ENCODE measurements around the gene CDK14. TPM values are rescaled to one million over a fixed set of nuclear protein-coding genes. Genes with fewer than 3 reads are reported as not detected.
"Not testable (repeated sequence)": the region's sequence is repeated elsewhere in the genome, so short reads cannot be mapped to it uniquely, and the experiment has no call there.

Gene CDK14
- total RNA-seq, 2 donors from 2014 or later = 45.3 to 53.8 TPM

DNA sequence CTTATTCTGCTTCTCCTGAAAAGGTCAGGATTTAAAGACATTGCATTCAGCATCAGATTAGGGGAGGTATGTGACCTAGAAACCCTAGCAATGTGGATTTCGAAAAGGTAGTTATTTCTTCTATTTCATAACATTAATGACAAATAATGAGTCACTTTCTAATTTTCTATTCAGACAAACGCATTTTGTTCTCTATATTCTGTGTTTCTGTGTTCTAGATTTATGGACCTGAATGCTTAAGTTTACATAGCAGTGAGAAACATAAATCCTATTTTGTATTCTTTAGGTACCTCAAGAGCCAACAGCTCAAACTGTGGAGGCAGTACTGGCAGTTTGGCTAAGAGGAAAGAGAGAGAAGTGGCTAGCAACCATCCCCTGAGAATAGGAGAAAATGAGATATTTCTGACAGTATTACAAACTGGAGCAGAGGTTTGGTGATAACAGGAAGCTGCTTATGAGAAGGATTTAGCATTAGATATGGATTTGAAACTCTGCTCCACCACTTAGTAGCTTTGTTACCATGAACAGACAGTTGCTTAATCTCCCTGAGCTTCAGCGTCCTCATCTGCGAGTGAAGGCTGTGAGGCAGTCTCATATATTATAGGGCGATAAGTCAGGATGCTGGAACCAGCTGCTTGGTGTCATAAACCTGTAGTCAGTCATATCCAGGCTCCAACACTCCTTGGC is 28.2 kb downstream of the CDK14 start:
- no peak for DNase-seq (ENCODE audit: low spot score)
- intact Hi-C loops (cut with DNase I) = loop anchor here in 1 of 2 donors (10.0 kb wide), 1 partner anchor 170 kb away; no protein-coding TSS in a partner anchor

DNA sequence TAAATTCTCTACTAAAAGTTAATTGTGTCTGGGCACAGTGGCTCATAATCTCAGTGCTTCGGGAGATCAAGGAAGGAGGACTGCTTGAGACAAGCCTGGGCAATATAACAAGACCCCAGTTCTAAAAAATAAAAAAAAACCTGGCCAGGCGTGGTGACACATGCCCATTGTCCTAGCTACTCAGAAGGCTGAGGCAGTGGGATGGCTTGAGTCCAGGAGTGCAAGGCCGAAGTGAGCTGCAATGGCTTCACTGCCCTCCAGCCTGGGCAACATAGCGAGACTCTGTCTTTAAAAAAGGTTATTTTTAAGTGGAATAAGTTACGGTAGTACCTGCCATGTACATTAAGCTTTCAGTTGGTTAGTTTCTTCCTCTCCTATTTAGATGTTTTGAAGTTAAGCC is 28.9 kb downstream of the CDK14 start:
- no peak for DNase-seq (ENCODE audit: low spot score)
- intact Hi-C loops (cut with DNase I) = loop anchor here in 1 of 2 donors (10.0 kb wide), 1 partner anchor 170 kb away; no protein-coding TSS in a partner anchor

- intact Hi-C loops (cut with DNase I) = loop anchor here in 1 of 2 donors (10.0 kb wide), 1 partner anchor 171 kb away; no protein-coding TSS in a partner anchor
- no peak for DNase-seq (ENCODE audit: low spot score)
Measured at GRCh38 chr7:90625562-90625961, 29.4 kb downstream of the CDK14 start.

GRCh38 chr7:90626013-90626412 is 29.9 kb downstream of the CDK14 start:
- intact Hi-C loops (cut with DNase I) = loop anchor here in 1 of 2 donors (10.0 kb wide), 1 partner anchor 171 kb away; no protein-coding TSS in a partner anchor
- DNase-seq (ENCODE audit: low spot score) = no peak

- DNase-seq (ENCODE audit: low spot score) = no peak
- intact Hi-C loops (cut with DNase I) = loop anchor here in 1 of 2 donors (10.0 kb wide), 1 partner anchor 175 kb away; no protein-coding TSS in a partner anchor
Measured at GRCh38 chr7:90629297-90629918, 33.3 kb downstream of the CDK14 start.

- DNase-seq (ENCODE audit: low spot score) = no peak
- intact Hi-C loops (cut with DNase I) = no loop called here
Measured at GRCh38 chr7:90631502-90631901, 35.4 kb downstream of the CDK14 start.

- DNase-seq (ENCODE audit: low spot score); intact Hi-C loops (cut with DNase I): not testable (repeated sequence)
Measured at GRCh38 chr7:90639683-90640082, 43.6 kb downstream of the CDK14 start.

DNA sequence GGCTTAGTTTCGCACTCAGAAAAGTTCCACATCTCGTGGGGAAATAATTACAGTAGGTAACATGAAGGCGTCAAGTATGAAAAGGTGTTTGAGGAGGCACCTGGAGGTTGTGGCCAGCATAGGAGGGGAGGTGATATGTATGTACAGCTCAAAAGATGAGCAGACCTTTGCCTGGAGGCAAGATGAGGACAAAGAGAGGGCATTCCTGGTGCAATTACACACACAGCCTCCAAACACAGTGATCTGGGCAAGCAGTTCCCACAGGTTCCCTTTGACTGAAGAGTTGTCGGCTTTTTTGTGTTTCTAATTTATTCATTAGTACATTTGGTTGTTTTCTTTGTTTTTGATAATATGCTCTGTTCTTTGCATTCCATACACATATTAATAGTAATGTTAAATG is 46.9 kb downstream of the CDK14 start:
- DNase-seq (ENCODE audit: low spot score) = no peak
- intact Hi-C loops (cut with DNase I) = no loop called here

GRCh38 chr7:90645784-90646183 is 49.7 kb downstream of the CDK14 start:
- DNase-seq (ENCODE audit: low spot score) = no peak
- intact Hi-C loops (cut with DNase I) = no loop called here

DNA sequence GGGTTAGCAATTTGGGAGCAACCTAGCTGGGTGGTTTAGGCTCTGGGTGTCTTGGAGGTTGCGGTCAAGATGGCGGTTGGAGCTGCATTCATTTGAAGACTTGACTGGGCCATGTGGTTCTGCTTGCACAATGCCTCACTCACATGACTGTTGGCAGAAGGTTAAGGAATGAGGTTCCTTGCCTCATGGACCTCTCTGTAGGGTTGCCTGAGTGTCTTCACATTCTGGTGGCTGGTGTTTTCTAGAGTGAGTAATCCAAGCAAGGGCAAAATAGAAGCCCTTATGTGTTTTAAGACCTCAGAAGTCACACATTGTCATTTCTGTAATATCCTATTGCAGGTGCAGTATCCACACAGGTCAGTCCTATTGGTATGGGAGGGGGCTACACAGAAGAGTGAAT is 52.0 kb downstream of the CDK14 start:
- intact Hi-C loops (cut with DNase I) = no loop called here
- DNase-seq (ENCODE audit: low spot score) = no peak

DNA sequence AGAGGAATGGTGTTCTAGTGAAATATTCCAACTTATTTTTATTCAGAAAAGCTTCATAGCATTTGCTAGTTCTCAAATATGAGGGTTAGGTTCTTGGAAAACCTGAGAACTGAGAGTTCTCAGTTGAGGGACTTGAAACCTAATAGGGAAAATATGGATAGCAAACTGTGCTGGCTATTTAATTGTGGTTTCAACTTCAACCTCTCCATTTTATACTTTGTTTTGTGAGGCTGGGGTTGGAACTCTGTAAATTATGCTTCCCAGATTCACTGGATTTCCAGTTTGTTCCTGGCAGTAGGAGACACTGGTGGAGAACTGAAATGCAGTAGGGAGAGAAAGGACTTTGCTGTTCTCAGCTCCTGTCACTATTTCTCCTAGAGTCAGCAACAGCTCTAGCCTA is 52.7 kb downstream of the CDK14 start:
- no peak for DNase-seq (ENCODE audit: low spot score)
- intact Hi-C loops (cut with DNase I) = no loop called here

DNA sequence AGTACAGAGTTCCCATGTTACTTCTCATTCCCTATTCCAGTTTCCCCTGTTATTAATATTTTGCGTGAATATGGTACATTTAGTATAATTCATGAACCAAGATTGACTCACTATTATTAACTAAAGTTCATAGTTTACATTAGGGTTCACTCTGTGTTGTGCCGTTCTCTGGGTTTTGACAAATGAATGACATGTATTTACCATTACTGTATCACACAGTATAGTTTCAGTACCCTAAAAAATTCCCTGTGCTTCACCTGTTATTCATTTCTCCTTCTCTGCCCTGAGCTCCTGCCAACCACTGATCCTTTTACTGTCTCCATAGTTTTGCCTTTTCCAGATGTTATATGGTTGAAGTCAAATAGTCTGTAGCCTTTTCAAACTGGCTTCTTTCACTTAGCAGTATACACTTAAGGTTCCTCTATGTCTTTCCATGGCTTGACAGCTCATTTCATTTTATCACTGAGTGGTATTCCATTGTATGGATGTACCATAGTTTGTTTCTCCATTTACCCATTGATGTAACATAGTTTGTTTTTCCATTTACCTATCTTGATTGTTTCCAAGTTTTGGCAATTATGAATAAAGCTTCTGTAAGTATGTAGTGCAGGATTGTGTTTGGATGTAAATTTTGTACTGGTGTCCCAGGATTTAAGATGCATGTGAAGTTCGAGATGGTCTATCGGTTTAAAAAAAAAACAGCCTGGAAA is 58.8 kb downstream of the CDK14 start:
- DNase-seq (ENCODE audit: low spot score) = no peak

DNA sequence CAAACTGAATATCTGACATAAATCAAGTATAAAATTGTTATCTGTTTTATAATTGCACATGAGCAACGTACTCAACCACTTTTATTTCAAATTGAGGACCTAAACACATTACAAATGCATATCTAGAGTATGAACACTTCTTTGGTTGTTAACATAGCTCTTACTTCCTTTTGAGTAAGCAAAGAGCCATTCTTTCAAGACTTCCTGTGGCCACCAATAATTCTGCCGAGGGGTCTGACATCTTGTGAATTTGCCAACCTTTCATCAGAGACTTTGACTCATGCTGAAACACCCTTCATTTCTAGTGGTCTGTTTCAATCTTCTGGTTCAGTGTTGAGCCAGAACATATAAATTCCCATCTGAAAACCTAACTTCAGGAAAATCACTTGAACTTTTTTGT is 59.4 kb downstream of the CDK14 start:
- intact Hi-C loops (cut with DNase I) = no loop called here
- no peak for DNase-seq (ENCODE audit: low spot score)

More for the DNA sequence above, 58.8 kb downstream of the CDK14 start:
- intact Hi-C loops (cut with DNase I) = no loop called here

DNA sequence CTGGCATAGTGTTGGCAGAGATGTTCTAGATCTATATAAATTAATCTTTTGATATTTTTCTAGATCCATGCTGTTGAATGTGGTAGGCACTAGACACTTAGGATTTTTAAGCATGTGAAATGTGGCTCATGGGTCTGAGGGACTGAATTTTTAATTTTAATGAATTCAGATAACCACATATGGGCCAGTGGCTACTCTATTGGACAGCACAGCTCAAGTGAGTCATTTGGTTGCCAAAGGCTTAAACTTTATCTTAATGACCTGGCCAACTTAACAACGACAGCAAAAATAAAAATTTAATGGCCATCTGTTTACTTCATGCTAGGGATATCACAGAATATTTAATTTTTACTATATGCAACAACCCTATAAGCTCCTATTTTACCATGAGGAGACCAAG is 61.4 kb downstream of the CDK14 start:
- intact Hi-C loops (cut with DNase I) = no loop called here
- DNase-seq (ENCODE audit: low spot score) = no peak

DNA sequence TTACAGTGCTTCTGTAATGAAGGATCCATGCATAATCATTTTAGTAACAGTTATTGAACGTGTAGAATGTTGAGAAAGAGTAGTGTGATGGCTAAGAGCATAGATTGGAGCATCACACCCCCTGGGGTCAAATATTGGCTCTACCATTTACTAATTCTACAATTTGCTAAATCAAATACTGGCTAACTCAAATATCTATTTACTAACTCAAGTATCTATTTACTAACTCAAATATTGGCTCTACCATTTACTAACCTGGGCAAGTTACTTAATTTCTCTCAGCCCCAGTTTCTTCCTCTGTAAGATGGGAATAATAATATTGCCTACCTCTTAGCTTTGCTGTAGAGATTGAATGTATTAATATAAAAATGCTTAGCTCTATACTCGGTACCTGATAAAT is 64.0 kb downstream of the CDK14 start:
- DNase-seq (ENCODE audit: low spot score) = no peak
- intact Hi-C loops (cut with DNase I) = no loop called here

DNA sequence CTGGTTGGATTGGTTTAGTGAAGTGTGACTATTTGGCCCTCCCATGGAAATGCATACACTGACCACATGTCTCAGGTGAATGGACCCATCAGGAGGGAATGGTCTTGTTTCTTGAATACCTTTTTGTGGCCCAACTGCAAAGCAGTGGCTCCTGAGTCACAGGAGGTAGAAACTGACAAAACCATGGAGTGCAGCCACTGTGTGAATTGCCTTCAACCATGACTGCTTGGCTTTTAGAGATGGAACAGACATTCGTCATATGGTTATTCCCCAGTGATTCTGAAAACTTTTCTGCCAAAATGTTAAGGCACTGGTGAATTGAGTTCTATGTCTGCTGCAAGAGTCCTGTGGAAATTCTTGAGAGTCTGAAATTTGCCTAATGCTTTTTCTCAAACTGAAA is 64.7 kb downstream of the CDK14 start:
- intact Hi-C loops (cut with DNase I) = no loop called here
- DNase-seq (ENCODE audit: low spot score) = no peak

DNA sequence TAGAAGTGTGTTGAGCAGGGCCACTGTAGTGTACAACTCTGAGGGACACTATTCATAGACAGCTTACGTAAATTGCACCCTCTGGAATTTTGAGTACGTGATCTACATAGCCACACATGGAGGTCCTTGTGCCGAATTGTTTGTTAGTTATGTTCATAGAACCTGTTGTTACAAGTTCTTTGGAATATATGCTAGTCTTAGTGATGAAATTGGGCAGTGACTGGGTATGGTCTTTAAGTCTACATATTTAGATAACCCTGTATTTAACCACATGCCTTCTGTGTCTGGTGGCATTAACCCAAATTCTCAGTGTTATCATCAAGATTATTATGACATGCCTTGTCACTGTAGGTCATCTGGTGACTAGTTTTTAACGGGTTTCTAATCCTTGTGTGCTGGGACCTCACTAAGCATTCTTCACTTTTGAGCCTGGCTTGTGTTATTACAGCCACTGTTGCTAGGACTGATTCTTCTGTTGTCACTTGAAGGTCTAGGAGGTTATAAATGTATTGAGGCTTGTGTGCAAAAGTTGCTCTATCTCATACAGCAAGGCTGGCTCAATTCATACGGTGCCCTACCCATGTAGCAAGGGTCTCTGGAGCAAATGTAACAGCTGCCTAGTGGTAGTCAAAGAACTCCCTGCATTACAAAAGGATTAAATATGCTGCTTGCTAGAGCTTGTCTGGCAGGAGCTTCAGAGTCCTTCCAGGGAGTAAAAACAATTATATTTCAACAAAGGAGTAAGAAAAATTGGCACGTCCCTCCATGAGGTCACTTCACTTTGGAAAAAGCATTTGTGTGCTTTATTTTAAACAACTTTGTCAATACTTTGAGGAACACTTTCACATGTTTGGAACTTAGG is 65.4 kb downstream of the CDK14 start:
- DNase-seq (ENCODE audit: low spot score) = no peak
- intact Hi-C loops (cut with DNase I) = no loop called here

- intact Hi-C loops (cut with DNase I) = no loop called here
- DNase-seq (ENCODE audit: low spot score) = no peak
Measured at GRCh38 chr7:90663176-90663575, 67.1 kb downstream of the CDK14 start.

DNA sequence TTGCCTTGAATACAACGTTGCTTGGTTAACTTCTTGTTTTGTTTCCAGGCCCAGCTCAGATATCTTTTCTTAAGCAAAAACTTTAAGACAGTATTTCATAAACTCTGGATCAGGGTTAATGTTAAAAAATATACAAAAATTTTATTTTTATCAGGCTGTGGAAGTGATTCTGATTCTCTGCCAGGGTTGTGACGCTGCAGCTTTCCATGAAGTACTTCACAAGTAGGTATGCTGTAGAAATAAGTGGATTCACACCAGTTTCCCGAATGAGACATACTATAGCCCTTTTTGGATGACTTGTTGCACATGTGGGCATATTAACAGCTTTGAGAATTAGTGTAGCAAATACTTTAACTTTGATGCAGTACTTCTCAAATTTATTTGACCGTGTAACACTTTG is 70.1 kb downstream of the CDK14 start:
- intact Hi-C loops (cut with DNase I) = no loop called here
- no peak for DNase-seq (ENCODE audit: low spot score)

Data from posterior vena cava (tissue), 2 donors.